ENCODE results near the gene TRAP1. TPM values are rescaled to one million over a fixed set of nuclear protein-coding genes. Genes with fewer than 3 reads are reported as not detected.

Gene TRAP1
- total and polyA plus RNA-seq, 4 donors, result 78.3 to 148 (median 112) TPM

- no peak for TF ChIP-seq RXRA (IDR thresholded peaks at IDR 0.05)
- no peak for TF ChIP-seq ZBTB33 (IDR thresholded peaks at IDR 0.05)
- TF ChIP-seq NR2F2 (IDR thresholded peaks at IDR 0.05), result no peak
- TF ChIP-seq JUND (IDR thresholded peaks at IDR 0.05), result no peak
- peak; percentile 54 to 79 for TF ChIP-seq RAD21 (IDR thresholded peaks at IDR 0.05)
- TF ChIP-seq, protein P1, sequence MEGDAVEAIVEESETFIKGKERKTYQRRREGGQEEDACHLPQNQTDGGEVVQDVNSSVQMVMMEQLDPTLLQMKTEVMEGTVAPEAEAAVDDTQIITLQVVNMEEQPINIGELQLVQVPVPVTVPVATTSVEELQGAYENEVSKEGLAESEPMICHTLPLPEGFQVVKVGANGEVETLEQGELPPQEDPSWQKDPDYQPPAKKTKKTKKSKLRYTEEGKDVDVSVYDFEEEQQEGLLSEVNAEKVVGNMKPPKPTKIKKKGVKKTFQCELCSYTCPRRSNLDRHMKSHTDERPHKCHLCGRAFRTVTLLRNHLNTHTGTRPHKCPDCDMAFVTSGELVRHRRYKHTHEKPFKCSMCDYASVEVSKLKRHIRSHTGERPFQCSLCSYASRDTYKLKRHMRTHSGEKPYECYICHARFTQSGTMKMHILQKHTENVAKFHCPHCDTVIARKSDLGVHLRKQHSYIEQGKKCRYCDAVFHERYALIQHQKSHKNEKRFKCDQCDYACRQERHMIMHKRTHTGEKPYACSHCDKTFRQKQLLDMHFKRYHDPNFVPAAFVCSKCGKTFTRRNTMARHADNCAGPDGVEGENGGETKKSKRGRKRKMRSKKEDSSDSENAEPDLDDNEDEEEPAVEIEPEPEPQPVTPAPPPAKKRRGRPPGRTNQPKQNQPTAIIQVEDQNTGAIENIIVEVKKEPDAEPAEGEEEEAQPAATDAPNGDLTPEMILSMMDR (IDR thresholded peaks at IDR 0.05; ENCODE audit: low read depth, low read length, missing input control), result peak; percentile 52
- no peak for TF ChIP-seq FOXA1 (IDR thresholded peaks at IDR 0.05)
- Histone ChIP-seq H3K9ac (ENCODE audit: low read depth in 1 of 2, low read length in 2 of 2) (no peak within 1 kb of the TSS), H3K36me3 (ENCODE audit: control insufficient read depth in 4 of 4, insufficient read depth in 3 of 4, low read depth in 1 of 4, low read length in 3 of 4) (peaks cover 11 to 41% (median 20%) of the 10 kb centered on the region in 4 donors), H3K4me1 (ENCODE audit: control insufficient read depth in 4 of 4, insufficient read depth in 4 of 4, low read length in 3 of 4) (no peaks in the 10 kb centered on the region), H3K4me3 (ENCODE audit: low read depth in 1 of 3, low read length in 3 of 3) (no peak within 1 kb of the TSS), H3K9me3 (ENCODE audit: control insufficient read depth in 4 of 4, low read length in 3 of 4) (no peaks in the 10 kb centered on the region), H3K27ac (ENCODE audit: low read depth in 1 of 2, low read length in 2 of 2) (no peak within 1 kb of the TSS), H3K27me3 (ENCODE audit: control insufficient read depth in 4 of 4, insufficient read depth in 4 of 4, low read length in 3 of 4) (no peaks in the 10 kb centered on the region)
- peak; percentile 73 for DNase-seq (ENCODE audit: low spot score)
- WGBS, result 73% methylated on average over 14 of the region's 14 CpGs
Observed at GRCh38 chr16:3654249-3654991, 62.9 kb downstream of the TRAP1 start, which contains the start of gene DNASE1. DNASE1 (plus strand) TSS chr16:3654691; CDS start chr16:3655374, 683 bp downstream.

DNA sequence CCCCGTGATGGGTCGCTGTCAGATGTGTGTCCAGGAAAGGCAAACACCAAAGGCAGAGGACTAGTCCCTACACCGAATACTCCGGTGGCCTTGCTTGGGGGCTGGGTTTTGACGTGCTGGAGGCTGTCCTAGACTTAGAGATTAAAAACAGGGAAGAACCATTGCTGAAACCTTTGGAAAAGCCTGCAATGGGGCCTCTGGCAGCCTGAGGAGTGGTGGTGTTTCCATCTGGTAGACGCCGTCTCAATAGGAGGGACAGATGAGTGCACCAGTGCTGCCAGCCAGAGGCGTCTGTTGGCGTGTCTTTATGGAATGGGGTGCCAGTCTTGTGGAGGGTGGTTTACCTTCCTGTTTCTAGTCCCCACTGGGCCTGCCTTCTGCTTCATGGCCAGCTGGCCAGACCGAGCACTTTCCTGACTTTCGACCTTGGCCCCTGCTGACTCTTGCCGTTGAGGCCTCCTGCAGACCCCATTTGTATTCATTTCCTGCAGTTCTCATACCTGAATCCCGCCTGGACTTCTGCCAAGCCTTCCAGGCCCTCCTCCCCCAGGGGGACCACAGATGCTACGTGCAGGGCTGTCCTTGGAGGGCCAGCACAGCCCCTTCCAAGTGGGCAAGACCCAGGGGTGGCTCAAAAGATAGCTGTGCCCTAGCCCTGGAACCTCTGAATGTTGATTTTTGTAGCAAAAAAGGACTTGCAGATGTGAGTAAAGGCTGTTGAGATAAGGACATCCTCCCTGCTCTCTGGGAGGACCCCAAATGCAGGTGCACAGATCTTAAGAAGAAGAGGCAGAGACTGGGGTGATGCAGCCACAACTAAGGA lies 64.7 kb downstream of the TRAP1 start:
- no peak for TF ChIP-seq EGR1 (IDR thresholded peaks at IDR 0.05; ENCODE audit: low read depth in 2 of 2)
- TF ChIP-seq RAD21 (IDR thresholded peaks at IDR 0.05), result no peak
- TF ChIP-seq, protein P2, sequence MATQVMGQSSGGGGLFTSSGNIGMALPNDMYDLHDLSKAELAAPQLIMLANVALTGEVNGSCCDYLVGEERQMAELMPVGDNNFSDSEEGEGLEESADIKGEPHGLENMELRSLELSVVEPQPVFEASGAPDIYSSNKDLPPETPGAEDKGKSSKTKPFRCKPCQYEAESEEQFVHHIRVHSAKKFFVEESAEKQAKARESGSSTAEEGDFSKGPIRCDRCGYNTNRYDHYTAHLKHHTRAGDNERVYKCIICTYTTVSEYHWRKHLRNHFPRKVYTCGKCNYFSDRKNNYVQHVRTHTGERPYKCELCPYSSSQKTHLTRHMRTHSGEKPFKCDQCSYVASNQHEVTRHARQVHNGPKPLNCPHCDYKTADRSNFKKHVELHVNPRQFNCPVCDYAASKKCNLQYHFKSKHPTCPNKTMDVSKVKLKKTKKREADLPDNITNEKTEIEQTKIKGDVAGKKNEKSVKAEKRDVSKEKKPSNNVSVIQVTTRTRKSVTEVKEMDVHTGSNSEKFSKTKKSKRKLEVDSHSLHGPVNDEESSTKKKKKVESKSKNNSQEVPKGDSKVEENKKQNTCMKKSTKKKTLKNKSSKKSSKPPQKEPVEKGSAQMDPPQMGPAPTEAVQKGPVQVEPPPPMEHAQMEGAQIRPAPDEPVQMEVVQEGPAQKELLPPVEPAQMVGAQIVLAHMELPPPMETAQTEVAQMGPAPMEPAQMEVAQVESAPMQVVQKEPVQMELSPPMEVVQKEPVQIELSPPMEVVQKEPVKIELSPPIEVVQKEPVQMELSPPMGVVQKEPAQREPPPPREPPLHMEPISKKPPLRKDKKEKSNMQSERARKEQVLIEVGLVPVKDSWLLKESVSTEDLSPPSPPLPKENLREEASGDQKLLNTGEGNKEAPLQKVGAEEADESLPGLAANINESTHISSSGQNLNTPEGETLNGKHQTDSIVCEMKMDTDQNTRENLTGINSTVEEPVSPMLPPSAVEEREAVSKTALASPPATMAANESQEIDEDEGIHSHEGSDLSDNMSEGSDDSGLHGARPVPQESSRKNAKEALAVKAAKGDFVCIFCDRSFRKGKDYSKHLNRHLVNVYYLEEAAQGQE (IDR thresholded peaks at IDR 0.05), result no peak
- 87% methylated on average over 14 of the region's 14 CpGs for WGBS
- Histone ChIP-seq H3K27me3 (ENCODE audit: control insufficient read depth in 4 of 4, insufficient read depth in 4 of 4, low read length in 3 of 4) (no peaks in the 10 kb centered on the region), H3K9ac (ENCODE audit: low read depth in 1 of 2, low read length in 2 of 2) (no peak overlapping the region), H3K27ac (ENCODE audit: low read depth in 1 of 2, low read length in 2 of 2) (no peak overlapping the region), H3K4me3 (ENCODE audit: low read depth in 1 of 3, low read length in 3 of 3) (no peak overlapping the region), H3K4me1 (ENCODE audit: control insufficient read depth in 4 of 4, insufficient read depth in 4 of 4, low read length in 3 of 4) (no peaks in the 10 kb centered on the region), H3K36me3 (ENCODE audit: control insufficient read depth in 4 of 4, insufficient read depth in 3 of 4, low read depth in 1 of 4, low read length in 3 of 4) (peaks cover under 1 to 23% (median 8%) of the 10 kb centered on the region in 4 donors), H3K9me3 (ENCODE audit: control insufficient read depth in 4 of 4, low read length in 3 of 4) (no peaks in the 10 kb centered on the region)
- DNase-seq (ENCODE audit: low spot score), result peak; percentile 32

Measured in liver (tissue), 9 donors.